RCC 7860 (cell line): ENCODE results near the gene SLC38A1.

Experiments
- DNase-seq: peaks from one replicate; pipeline ENCODE4 v3.0.0-alpha.2; 2015; ENCODE audit warnings: low spot score
- FAIRE-seq: peaks from 2 replicates; lab custom pipeline; 2012; peaks lifted over from hg19 to GRCh38; lab: Jason Lieb, UNC

SLC38A1 gene

DNA sequence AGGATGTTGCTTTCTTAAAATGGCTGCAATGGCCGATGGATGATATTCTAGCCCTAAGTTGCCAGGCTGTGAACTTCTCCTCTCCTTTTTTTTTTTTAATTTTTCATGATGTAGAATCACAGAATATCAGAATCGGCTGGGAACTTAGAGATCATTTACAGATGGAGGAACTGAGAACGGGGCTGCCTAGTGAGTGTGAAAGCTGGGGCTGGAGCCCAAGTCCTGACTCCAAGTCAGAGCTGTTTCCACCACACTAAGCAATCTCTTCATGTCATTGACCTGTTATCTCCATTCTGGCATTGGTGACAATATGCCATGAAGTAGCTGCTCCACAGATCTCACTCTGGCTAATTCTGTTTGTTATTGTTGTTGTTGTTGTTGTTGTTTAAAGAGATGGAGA, 121.7 kb downstream of the SLC38A1 start:
- DNase-seq (no peak), FAIRE-seq (no peak)

DNA sequence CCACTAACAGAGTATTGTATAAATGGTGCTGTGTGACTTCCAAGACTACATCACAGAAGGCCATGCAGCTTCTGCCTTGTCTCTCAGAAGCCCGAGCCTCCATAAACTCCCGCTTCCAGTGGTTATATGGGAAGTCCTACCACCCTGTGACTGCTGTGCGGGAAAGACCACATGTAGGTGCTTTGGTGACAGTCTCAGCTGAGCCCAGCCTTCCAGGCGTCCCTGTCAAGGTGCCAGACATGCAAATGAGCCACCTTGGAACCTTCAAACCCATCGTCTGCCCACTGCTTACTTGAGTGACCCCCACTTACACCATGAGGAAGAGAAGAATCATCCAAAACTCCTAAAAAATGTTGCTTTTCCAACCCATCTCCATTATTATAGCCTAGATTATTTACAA, 123.0 kb downstream of the SLC38A1 start:
- FAIRE-seq = no peak
- DNase-seq = no peak

DNA sequence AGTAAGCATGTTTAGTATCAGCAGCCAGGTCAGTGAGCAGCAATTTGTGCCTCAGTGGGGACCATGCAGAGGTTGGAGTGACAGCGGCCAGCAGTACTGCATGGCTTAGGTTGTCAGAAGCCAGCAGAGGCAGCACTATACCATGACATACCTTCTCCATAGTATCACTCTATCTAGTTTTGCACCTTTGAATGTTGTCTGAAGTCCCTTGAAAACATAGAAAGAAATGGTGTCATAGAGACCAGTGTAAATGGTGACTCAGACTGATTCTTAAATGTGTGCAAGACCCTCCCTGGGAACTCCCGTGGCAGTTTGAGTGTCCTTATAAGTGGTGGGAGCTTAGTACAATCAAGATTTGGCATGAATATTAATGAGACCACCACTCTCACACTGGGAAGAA, 124.4 kb downstream of the SLC38A1 start:
- DNase-seq (no peak), FAIRE-seq (no peak)

DNA sequence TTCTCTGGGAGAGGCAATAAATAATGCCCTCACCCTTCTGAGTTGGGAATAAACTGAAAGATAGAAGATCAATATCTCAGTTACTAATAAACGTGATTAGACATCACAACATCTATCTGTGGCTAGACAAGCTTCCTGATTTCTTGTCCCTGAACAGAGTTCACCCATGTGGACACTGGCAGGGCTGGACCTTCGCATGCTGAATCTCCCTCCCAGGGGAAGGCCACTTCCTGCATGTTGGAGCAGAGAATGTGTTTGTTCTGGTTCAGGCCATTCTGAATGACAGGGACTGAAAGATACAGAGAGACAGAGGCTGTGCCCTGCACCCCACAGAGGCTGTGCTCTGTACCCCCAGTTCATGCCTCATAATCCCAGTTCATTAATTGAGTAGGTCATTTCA, 132.6 kb downstream of the SLC38A1 start:
- no peak for DNase-seq
- FAIRE-seq = no peak

DNA sequence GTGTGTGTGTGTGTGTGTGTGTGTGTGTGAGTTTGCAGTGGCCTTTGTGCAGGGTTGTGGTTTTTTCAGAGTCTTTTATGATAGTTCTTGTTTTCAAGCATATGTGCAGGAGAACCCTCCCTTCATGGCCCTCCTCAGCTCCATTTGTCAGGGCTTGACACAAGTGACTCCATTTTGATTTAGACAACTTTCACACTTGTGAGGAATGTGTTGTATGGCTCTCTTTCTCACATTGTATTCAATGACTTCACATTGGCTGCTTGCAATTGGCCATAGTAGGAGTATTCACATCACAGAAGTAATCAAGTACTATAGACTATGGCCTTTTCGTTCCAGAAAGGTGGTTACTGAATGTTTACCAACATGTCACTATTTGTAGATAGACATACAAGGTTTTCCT, 133.1 kb downstream of the SLC38A1 start:
- DNase-seq (no peak), FAIRE-seq (no peak)

DNA sequence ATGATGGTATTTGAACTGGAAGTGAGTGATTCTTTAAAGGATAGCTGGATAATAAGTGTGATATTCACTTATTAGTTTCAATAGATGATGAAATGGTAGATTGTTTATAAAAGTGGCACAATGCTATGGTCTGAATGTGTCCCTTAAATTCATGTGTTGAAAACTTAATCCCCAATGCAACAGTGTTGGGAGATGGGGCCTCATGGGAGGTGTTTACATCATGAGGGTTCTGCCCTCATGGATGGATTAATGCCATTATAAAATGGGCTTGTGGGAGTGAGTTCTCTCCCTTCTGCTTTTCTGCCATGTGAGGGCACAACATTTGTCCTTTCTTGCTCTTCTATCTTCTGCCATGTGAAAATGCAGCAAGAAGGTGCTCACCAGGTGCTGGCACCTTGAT, 134.0 kb downstream of the SLC38A1 start:
- FAIRE-seq (no peak), DNase-seq (no peak)

DNA sequence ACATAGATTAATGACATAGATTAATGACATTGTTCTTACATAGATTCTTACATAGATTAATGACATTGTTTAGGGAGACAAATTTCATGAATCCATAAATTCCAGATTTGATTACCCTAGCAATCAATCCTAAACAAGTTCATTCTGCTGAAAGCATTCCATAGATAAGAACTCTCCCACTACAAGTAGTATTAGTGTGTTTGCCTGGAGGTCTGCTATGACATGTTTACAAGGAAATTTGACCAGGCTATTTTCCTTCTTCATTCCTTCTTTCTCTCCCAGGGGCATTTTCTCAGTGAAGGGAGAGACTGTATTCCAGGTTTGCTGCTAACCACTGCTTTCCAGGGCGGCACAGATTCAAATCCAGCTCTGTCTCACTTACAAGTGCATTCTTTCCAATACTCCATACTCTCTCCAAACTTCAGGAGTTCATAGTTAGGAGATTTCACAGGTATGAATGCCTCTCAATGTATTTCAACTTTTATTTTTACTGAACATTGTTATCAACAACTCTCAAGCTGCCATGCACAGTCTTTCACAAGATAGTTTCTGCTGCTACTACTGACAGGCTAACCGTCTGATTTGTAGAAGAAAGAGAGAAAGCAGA, 134.5 kb downstream of the SLC38A1 start:
- no peak for FAIRE-seq

DNA sequence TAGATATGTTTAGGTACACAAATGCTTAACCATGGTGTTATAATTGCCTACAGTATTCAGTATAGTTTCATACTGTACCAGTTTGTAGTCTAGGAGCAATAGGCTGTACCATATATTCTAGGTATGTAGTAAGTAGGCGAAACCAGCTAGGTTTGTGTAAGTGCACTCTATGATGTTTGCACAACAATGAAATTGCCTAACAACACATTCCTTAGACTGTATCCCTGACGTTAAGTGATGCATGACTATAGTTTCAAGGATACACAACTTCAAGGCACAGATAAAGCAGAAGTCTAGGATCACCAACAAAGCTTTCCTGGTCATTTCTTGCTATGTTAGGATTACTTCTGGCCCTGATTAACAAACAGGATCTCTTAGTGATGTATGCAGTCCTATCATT, 135.1 kb downstream of the SLC38A1 start:
- DNase-seq (no peak), FAIRE-seq (no peak)

More for the DNA sequence above, 134.5 kb downstream of the SLC38A1 start:
- no peak for DNase-seq
